Neutrophil (primary cell): ENCODE measurements around the gene ZFAND3.
"Not testable (repeated sequence)": the region's sequence is repeated elsewhere in the genome, so short reads cannot be mapped to it uniquely, and the experiment has no call there.

Experiments
- H3K27ac ChIP-seq: fragments of 200-600 bp; sonication (generic); 2 replicates; pipeline ENCODE4 v1.5.1; 2016; ENCODE audit warnings: mild to moderate bottlenecking, moderate library complexity
- H3K27me3 ChIP-seq: fragments of 200-600 bp; sonication (generic); 2 replicates; pipeline ENCODE4 v1.6.0; 2016; ENCODE audit warnings: mild to moderate bottlenecking
- H3K36me3 ChIP-seq: fragments of 200-600 bp; sonication (generic); 2 replicates; pipeline ENCODE4 v1.5.1; 2017
- H3K4me1 ChIP-seq, 2 experiments: fragments of 200-600 bp in 1 of 2; sonication (generic) in 1 of 2; 1 replicate in 1 of 2; 2 replicates in 1 of 2; pipeline versions ENCODE4 v1.5.1 to v1.6.1; 2013 to 2016; ENCODE audit warnings: low read depth in 1 of 2, low read length in 1 of 2, mild to moderate bottlenecking in 1 of 2, moderate library complexity in 1 of 2; ENCODE audit not compliant: control insufficient read depth in 1 of 2, insufficient read depth in 1 of 2
- H3K4me3 ChIP-seq, 2 experiments: fragments of 200-600 bp in 1 of 2; sonication (generic) in 1 of 2; 1 replicate in 1 of 2; 2 replicates in 1 of 2; pipeline ENCODE4 v1.5.1; 2013 to 2016; ENCODE audit warnings: low read depth in 1 of 2, low read length in 1 of 2, mild to moderate bottlenecking in 1 of 2, moderate library complexity in 1 of 2
- H3K9me3 ChIP-seq: fragments of 200-600 bp; sonication (generic); 2 replicates; pipeline ENCODE4 v1.5.1; 2016
- TF ChIP-seq, protein P1 (sequence below): fragments of 200-600 bp; sonication (generic); IDR thresholded peaks from 2 replicates; pipeline ENCODE4 v1.5.1; 2016; ENCODE audit warnings: antibody characterized with exemption

Gene ZFAND3

DNA sequence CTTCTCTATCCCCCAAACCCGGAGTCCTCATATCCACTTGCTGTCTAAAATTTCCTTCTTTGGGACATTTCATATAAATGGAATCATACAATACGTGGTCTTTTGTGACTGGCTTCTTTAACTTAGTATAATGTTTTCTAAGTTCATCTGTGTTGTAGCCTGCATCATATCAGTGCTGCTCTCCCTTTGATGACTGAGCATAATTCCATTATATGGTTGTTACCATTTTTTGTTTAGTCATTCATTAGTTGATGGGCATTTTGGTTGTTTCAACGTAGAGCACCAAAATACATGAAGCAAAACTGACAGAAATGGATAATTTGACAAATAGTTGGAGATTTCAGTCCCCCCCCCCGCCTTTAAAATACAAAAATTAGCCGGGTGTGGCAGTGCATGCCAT lies 71.5 kb downstream of the ZFAND3 start:
- no peaks in the 10 kb centered on the region for H3K36me3 ChIP-seq
- no peak overlapping the region for H3K27ac ChIP-seq
- H3K9me3 ChIP-seq, result no peaks in the 10 kb centered on the region
- H3K4me1 ChIP-seq, result peaks cover 0 to 19% of the 10 kb centered on the region in 2 experiments
- no peak overlapping the region for H3K4me3 ChIP-seq
- no peaks in the 10 kb centered on the region for H3K27me3 ChIP-seq
- TF ChIP-seq, protein P1, sequence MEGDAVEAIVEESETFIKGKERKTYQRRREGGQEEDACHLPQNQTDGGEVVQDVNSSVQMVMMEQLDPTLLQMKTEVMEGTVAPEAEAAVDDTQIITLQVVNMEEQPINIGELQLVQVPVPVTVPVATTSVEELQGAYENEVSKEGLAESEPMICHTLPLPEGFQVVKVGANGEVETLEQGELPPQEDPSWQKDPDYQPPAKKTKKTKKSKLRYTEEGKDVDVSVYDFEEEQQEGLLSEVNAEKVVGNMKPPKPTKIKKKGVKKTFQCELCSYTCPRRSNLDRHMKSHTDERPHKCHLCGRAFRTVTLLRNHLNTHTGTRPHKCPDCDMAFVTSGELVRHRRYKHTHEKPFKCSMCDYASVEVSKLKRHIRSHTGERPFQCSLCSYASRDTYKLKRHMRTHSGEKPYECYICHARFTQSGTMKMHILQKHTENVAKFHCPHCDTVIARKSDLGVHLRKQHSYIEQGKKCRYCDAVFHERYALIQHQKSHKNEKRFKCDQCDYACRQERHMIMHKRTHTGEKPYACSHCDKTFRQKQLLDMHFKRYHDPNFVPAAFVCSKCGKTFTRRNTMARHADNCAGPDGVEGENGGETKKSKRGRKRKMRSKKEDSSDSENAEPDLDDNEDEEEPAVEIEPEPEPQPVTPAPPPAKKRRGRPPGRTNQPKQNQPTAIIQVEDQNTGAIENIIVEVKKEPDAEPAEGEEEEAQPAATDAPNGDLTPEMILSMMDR, result no peak

DNA sequence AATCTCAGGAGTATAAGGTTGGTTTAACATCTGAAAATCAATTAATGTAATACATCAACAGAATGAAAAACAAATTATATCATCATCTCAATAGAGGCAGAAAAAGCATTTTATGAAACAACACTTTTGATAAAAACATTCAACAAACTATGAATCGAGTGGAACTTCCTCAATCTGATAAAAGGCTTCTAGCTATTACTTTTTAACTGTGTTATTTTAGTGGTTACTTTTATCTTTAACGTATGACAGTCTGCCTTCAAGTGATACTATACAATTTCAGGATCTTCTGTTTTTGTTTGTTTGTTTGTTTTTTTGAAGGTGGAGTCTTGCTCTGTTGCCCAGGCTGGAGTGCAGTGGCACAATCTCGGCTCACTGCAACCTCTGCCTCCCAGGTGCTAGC lies 73.7 kb downstream of the ZFAND3 start:
- no peak overlapping the region for H3K4me3 ChIP-seq
- TF ChIP-seq, protein P1, result no peak
- H3K36me3 ChIP-seq, result no peaks in the 10 kb centered on the region
- H3K9me3 ChIP-seq, result no peaks in the 10 kb centered on the region
- peaks cover 0 to 11% of the 10 kb centered on the region in 2 experiments for H3K4me1 ChIP-seq
- H3K27me3 ChIP-seq, result no peaks in the 10 kb centered on the region
- no peak overlapping the region for H3K27ac ChIP-seq

DNA sequence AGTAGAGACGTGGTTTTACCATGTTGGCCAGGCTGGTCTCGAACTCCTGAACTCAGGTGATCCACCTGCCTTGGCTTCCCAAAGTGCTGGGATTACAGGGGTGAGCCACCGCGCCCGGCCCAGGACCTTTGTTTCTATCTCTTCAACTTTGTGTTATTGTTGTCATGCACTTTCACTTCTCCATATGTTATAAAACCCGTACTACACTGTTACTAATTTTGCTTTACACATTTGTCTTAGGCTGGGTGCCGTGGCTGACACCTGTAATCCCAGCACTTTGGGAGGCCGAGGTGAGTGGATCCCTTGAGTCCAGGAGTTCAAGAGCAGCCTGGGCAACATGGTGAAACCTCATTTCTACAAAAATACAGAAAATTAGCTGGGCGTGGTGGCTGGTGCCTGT lies 74.2 kb downstream of the ZFAND3 start:
- H3K27ac ChIP-seq, H3K36me3 ChIP-seq, H3K27me3 ChIP-seq, H3K9me3 ChIP-seq, H3K4me3 ChIP-seq, H3K4me1 ChIP-seq: not testable (repeated sequence)

GRCh38 chr6:37894585-37894984 lies 75.1 kb downstream of the ZFAND3 start:
- H3K36me3 ChIP-seq, result no peaks in the 10 kb centered on the region
- no peak overlapping the region for H3K27ac ChIP-seq
- TF ChIP-seq, protein P1, result no peak
- H3K4me3 ChIP-seq, result no peak overlapping the region
- peaks cover 0 to under 1% of the 10 kb centered on the region in 2 experiments for H3K4me1 ChIP-seq
- no peaks in the 10 kb centered on the region for H3K9me3 ChIP-seq
- no peaks in the 10 kb centered on the region for H3K27me3 ChIP-seq

DNA sequence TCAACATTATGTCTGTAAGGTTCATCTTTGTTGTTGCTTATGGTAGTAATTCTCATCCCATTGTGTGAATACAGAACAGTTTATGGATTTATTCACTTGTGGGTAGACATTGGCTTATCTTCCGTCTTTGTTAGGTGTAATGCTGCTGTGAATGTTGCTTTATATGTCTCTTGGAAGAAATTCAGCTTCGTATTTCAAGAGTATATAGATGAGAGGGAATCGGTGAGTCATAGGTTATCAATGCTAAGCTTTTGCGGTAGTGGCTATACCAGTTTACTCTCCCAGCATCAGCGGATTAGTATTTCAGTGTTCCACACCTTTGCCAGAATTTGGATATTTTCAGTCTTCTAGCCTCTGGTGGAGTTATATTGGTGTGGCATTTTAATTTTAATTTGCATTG lies 77.8 kb downstream of the ZFAND3 start:
- H3K4me1 ChIP-seq, result peaks cover 0 to 10% of the 10 kb centered on the region in 2 experiments
- TF ChIP-seq, protein P1, result no peak
- no peaks in the 10 kb centered on the region for H3K36me3 ChIP-seq
- H3K27me3 ChIP-seq, result no peaks in the 10 kb centered on the region
- no peak overlapping the region for H3K27ac ChIP-seq
- H3K9me3 ChIP-seq, result no peaks in the 10 kb centered on the region
- H3K4me3 ChIP-seq, result no peak overlapping the region

DNA sequence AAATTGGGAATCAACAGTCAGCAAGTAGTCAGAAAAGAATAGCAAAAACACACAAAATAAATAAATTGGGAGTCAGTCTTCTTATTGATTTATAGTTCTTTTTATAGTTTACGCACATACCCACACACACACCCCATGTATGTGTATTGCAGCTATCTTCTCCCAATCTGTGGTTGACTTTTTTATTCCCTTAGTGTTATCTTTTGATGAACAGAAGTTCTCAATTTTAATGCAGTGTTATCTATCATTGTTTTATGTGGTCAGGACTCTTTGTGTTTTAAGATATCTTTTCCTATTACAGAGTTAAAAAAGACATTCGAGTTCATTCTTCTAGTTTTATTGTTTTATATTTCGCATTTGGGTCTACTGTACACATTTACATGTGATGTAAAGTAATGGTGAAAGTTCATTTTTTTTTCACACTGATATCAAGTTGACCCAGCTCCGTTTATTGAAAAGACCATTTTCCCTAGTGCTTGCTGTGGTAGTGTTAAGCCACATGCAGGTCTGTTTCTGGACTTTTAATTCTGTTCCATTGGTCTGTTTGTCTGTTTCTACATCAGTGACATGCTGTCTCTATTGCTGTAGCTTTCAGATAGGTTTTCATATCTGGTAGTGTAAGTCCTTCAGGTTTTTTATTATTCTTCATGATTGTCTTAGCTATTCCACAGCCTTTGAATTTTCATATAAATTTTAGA lies 78.4 kb downstream of the ZFAND3 start:
- H3K27ac ChIP-seq, result no peak overlapping the region
- TF ChIP-seq, protein P1, result no peak
- H3K4me3 ChIP-seq, result no peak overlapping the region
- no peaks in the 10 kb centered on the region for H3K36me3 ChIP-seq
- peaks cover 0 to 10% of the 10 kb centered on the region in 2 experiments for H3K4me1 ChIP-seq
- no peaks in the 10 kb centered on the region for H3K9me3 ChIP-seq
- H3K27me3 ChIP-seq, result no peaks in the 10 kb centered on the region
